Measurements from ENCODE around the gene CDH6.

Gene CDH6

DNA sequence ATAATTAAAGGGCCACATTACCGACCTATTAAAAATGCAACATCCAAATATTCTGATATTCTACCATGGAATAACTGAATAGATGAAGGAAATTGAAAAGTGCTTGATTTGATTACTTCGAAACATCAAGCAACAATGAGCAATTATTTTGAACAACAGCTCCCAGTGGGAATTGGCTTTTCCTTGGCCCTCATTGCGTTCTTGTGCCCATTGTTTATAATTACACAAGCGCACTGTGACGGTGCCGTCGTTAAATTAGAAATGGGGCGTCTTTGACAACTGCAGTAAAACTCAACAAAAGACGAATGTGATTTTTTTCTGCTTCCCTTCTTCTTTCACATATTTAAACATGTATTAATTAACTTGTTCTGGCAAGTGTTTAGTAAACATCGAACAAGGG, 61.6 kb downstream of the CDH6 start:
- no peak for DNase-seq

- DNase-seq: no peak
Observed at GRCh38 chr5:31268256-31268655, 74.8 kb downstream of the CDH6 start.

DNA sequence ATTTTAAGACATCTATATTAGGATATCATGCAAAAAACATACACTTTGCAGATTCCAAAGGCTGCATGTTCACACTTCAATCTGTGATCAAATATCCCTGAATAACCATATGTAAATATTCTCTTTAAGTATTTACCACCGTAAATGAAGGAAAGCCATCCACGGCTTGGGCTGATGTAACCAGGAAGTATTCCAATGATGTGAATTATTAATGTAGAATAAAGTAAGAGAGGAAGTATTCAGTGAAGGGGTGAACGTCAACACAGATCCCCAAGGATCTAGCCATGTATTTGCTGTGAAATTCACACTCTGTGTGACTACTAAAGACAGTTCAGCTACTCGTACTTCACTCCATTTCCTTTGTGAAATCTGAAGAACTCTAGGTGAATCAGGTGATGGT, 75.2 kb downstream of the CDH6 start:
- no peak for DNase-seq

DNA sequence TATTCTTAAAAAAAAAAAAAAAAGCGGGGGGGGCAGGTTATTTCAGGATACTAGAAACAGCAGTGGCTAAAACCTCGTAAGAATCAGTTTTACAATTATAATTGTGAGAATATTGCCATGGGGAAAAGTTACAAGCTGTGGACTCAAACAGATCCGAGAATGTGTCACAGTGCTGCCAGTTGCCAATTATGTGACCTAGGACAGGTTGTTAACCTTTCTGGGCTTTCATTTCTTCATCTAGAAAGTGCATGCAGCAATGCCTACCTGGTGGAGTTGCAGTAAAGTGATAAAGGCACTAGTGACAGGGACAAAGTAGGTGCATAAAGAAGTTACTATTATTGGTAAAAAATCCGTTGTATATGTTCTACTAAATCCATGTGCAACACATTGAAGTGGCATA, 75.8 kb downstream of the CDH6 start:
- no peak for DNase-seq

GRCh38 chr5:31270396-31270795, 76.9 kb downstream of the CDH6 start:
- no peak for DNase-seq

DNA sequence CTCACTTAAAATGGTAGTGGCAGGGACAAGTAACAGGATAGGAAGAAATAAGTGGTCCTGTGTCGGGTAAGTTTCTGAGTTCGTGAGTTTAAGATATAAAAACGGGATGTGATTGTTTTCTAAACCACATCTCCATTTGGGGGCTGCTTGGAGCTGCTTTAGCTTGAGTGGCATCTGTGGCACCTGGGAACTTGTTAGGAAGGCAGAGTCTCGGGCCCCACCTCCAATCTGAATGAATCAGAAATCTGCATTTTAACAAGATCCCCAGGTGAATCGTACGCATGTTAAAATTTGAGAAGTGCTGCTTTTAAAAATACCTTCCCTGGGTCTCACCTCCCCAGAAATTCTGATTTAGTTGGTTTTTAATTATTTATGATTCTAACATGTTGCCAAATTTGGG, 78.1 kb downstream of the CDH6 start:
- no peak for DNase-seq

DNA sequence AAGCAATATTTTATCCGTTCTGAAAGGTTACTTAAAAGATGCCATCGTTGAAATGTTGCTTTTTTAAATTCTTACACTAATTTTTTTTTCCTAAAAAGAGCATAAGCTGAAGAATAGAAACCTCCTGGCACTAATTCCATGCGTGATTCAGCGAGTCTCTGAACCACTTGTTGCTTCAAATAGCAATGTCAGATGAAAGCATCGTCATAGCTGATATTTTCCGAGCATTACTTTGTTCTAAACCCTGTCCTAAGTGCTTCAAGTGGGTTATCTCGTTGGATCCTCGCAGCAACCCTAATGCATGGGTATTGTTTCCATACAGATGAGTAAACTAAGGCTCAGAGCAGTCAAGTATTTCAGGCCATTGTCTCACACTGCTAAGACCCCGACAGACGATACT, 79.7 kb downstream of the CDH6 start:
- no peak for DNase-seq

GRCh38 chr5:31273631-31274378, 80.3 kb downstream of the CDH6 start:
- DNase-seq: no peak

GRCh38 chr5:31280210-31280609, 86.7 kb downstream of the CDH6 start:
- no peak for DNase-seq

DNA sequence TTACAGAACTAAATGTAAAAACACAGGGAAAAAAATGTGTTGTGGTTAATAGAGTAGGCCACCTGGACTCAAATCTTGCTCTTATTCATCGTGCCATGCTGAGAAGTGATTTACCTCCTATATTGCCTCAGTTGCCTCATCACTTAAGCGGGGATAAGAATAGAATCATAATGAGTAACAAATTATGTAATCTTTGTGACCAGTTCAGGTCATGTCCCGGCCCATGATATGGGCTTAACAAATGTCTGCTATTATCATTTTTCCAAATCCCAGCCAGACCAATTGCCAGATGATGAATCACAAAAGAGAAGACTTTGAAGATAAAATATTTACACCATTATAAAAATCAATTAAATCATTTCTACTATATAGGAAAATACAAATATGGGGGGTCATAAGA, 89.8 kb downstream of the CDH6 start:
- DNase-seq: no peak

DNA sequence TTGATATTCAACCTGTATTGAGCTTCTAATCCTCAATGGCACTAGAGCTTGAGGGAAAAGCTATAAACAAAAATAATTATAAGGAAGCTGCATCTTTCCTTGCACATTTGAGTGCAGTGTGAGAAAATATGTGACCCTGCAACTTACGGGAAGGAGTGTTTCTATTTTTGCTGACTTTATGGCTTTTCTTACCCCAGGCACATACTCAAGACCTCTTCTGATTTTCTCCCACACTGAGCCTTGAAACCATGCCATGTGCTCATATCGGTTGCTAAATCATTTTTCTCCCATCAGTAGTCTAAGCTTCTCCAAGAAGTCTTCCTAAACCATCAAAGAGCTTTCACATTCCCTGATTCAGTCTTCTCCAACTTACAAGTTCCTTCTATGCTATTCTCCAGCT, 91.5 kb downstream of the CDH6 start:
- no peak for DNase-seq

DNA sequence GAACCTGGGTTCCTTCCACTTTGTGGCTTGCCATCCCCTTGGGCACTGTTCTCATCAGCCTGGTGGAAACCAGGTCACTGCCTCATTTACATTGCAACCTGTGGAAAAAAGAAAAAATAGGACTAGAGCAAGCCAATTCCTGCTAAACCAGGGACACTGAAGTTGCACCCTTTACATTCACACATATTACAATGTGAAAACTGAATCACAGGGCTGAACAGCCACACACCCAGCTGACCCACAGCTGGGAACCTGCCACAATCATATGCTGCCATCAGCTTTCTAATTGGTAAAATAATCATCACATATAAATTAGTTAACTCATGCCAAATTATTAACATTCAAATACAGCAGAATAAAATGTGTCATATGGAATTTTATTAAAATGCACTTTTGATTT, 94.5 kb downstream of the CDH6 start:
- no peak for DNase-seq

- no peak for DNase-seq
Observed at GRCh38 chr5:31289429-31289828, 95.9 kb downstream of the CDH6 start.

DNA sequence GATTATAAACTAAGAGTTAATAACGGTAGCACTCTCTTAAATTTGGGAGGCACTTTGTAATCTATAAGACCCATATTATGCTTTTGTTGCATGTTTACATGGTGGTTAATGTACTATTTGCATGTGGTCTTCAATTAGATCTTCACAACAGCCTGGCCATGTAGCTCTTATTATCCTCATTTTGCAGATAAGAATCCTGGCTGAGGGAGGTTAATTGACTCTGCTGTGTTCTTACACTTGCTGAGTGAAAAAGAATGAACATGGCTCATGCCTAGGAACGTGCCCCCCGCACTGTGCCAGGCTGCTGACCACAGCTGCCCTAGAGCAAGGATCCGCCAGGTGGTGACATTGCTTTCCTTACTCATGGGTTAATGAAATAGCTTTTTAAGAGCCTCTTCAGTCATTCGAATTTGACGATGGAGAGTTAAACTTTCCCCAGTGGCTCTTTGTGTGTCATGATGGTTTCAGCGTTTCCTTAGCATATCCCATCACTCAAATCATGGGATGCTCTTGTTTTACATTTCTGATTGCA, 97.9 kb downstream of the CDH6 start:
- DNase-seq: no peak

GRCh38 chr5:31300501-31300900, 107.0 kb downstream of the CDH6 start:
- DNase-seq: no peak

DNA sequence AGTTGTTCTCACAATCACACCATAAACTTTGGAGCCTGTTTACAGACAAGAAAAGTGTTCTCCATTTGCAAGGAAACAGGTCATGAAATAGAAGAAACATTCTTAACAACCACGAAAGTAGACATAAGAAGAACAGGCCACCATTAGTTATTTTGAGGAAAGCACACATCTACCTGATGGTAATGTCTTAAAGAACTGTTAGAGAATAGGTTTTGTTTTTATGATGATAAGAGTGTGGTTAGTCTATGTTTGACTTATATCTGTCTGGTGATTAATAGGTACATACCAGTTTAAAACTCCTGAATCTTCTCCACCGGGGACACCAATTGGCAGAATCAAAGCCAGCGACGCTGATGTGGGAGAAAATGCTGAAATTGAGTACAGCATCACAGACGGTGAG, 108.3 kb downstream of the CDH6 start:
- DNase-seq: no peak

DNA sequence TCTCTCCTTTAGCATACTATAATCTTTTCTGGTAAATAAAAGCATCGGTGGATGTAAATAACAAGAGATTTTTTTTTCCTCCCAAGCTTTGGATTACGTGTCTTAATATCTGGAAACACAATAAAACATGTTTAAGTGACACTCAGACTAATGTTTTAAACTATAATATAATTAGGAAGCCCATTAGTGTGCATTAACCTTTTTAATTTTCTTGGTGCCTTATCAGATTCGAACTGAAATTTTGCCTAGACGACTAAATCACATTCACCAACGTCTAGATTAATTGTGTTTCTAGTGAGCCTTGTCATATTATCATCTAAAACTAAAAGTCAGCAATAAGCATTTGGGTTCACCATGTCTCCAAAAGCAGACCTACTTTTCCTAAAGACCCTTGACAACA, 110.2 kb downstream of the CDH6 start:
- no peak for DNase-seq

DNA sequence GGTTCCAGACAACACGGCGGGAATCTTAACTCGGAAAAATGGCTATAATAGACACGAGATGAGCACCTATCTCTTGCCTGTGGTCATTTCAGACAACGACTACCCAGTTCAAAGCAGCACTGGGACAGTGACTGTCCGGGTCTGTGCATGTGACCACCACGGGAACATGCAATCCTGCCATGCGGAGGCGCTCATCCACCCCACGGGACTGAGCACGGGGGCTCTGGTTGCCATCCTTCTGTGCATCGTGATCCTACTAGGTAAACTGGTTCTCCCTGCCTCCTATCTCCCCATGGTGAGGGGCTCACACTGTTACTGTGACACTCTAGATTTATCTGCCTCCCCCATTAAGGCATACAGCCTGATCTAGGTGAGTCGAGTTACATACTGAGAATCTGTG, 124.2 kb downstream of the CDH6 start:
- DNase-seq: no peak

GRCh38 chr5:31319335-31319734, 125.8 kb downstream of the CDH6 start:
- DNase-seq: no peak

- DNase-seq: no peak
Observed at GRCh38 chr5:31322946-31323345, 129.5 kb downstream of the CDH6 start.

GRCh38 chr5:31324842-31325241, 131.4 kb downstream of the CDH6 start:
- no peak for DNase-seq

- DNase-seq: no peak
Observed at GRCh38 chr5:31328040-31328733, 134.7 kb downstream of the CDH6 start.

DNA sequence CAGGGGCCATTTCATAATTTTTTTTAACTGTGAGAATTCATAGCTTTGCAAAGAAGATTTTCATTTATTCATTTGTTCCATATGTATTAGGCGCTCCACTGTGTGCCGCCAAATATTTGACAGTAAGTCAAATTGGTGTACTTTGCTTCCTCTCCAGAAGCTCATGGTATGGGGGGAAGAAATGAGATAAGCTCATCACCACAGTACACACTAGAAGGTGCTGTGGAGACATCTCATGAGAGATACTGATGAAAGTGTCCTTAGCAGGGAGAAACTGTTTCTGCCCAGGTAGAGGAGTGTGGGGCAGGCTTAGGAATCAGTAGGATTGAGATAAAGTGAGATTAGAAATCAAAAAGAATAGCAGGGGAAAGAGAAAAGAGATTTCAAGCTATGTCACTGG, 136.2 kb downstream of the CDH6 start:
- no peak for DNase-seq

GRCh38 chr5:31332160-31332559, 138.7 kb downstream of the CDH6 start:
- no peak for DNase-seq

DNA sequence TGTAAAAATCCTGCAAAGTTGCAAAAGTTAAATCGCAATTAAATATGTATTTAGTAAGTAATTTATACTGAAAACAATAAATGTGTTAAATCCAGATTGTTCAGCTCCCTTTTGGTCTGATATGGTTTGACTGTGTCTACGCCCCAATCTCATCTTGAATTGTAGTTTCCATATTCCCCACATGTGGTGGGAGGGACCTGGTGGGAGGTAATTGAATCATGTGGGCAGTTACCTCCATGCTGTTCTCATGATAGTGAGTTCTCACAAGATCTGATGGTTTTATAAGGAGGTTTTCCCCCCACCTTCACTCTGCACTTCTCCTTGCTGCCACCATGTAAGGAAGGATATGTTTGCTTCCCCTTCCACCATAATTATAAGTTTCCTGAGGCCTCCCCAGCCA, 140.0 kb downstream of the CDH6 start:
- no peak for DNase-seq

Measured in T-helper 9 cell (primary cell).